Stimulated activated CD4-positive, alpha-beta T cell treated with anti-CD3 and anti-CD28 coated beads, Interleukin-1b, Interleukin-23, amount 100 ng/mL, for 4 hours (primary cell): ENCODE measurements around the gene GALE.
"Not testable (repeated sequence)": the region's sequence is repeated elsewhere in the genome, so short reads cannot be mapped to it uniquely, and the experiment has no call there.

Source experiments
- DNase-seq, 2 donors: peaks; one replicate each; pipeline ENCODE4 v3.0.0-alpha.2; 2020; ENCODE audit warnings: low read depth in 2 of 2

Gene GALE

GRCh38 chr1:23800400-23801337 lies at the start of gene GALE:
Gene GALE, minus strand, starts transcription at chr1:23800754. Its CDS starts 1,747 bp downstream, at chr1:23799007.
- DNase-seq = peak; percentile 96 to 98

- DNase-seq = no peak
These were observed 48.4 kb upstream of the GALE start for GRCh38 chr1:23848673-23849616.

GRCh38 chr1:23847482-23848095 lies 47.0 kb upstream of the GALE start:
- not testable (repeated sequence) for DNase-seq

GRCh38 chr1:23845163-23845562 lies 44.6 kb upstream of the GALE start:
- no peak for DNase-seq

GRCh38 chr1:23843644-23844043 lies 43.1 kb upstream of the GALE start:
- no peak for DNase-seq

- peak; percentile 68 to 75 for DNase-seq
These were observed 37.9 kb upstream of the GALE start for GRCh38 chr1:23838401-23838866.

GRCh38 chr1:23837908-23838307 lies 37.4 kb upstream of the GALE start:
- no peak for DNase-seq

- no peak for DNase-seq
These were observed 35.5 kb upstream of the GALE start for GRCh38 chr1:23836037-23836436.

- DNase-seq = not testable (repeated sequence)
These were observed 33.6 kb upstream of the GALE start for GRCh38 chr1:23834156-23834555.

- no peak for DNase-seq
These were observed 27.2 kb upstream of the GALE start for GRCh38 chr1:23827717-23828116.

GRCh38 chr1:23826590-23826989 lies 26.0 kb upstream of the GALE start:
- not testable (repeated sequence) for DNase-seq

- no peak for DNase-seq
These were observed 25.4 kb upstream of the GALE start for GRCh38 chr1:23825762-23826522.

- peak; percentile 80 to 84 for DNase-seq
These were observed 24.7 kb upstream of the GALE start, which contains the start of gene HMGCL for GRCh38 chr1:23825076-23825761. Gene HMGCL, minus strand, starts transcription at chr1:23825429. Its CDS starts 14 bp downstream, at chr1:23825415.

GRCh38 chr1:23824711-23825075 lies 24.1 kb upstream of the GALE start:
- no peak for DNase-seq

- no peak for DNase-seq
These were observed 23.2 kb upstream of the GALE start for GRCh38 chr1:23823767-23824166.

GRCh38 chr1:23817633-23818032 lies 17.1 kb upstream of the GALE start:
- no peak for DNase-seq

- no peak for DNase-seq
These were observed 16.4 kb upstream of the GALE start for GRCh38 chr1:23816906-23817305.

GRCh38 chr1:23816361-23816760 lies 15.8 kb upstream of the GALE start:
- DNase-seq = no peak

- DNase-seq = no peak
These were observed 13.5 kb upstream of the GALE start for GRCh38 chr1:23814016-23814415.

- peak in 1 of 2 donors; percentile 37 for DNase-seq
These were observed 10.4 kb upstream of the GALE start for GRCh38 chr1:23810818-23811540.
